Coronary artery (tissue), 2 donors: Measurements from ENCODE around the gene SUPT5H.
"Not testable (repeated sequence)": the region's sequence is repeated elsewhere in the genome, so short reads cannot be mapped to it uniquely, and the experiment has no call there.

Source experiments
- DNase-seq: peaks from one replicate; pipeline ENCODE4 v3.0.0-alpha.2; 2017; ENCODE audit warnings: low spot score
- H3K27ac ChIP-seq, 2 donors: fragments of 200-600 bp; sonication (generic); one replicate each; pipeline ENCODE4 v1.5.1; 2016 to 2019
- H3K4me3 ChIP-seq: fragments of 200-600 bp; sonication (generic); 2 replicates; pipeline ENCODE4 v1.5.1; 2016; ENCODE audit warnings: mild to moderate bottlenecking, moderate library complexity
- CTCF ChIP-seq: fragments of 200-600 bp; sonication (generic); IDR thresholded peaks from one replicate; pipeline ENCODE4 v1.5.1; 2019; ENCODE audit warnings: antibody characterized with exemption

SUPT5H gene

GRCh38 chr19:39449116-39449797, 3.9 kb downstream of the SUPT5H start:
- DNase-seq: no peak
- Histone ChIP-seq H3K4me3 (no peak overlapping the region), H3K27ac (no peak overlapping the region)
- TF ChIP-seq CTCF: no peak

GRCh38 chr19:39451257-39451656, 5.9 kb downstream of the SUPT5H start:
- H3K4me3 ChIP-seq, DNase-seq, H3K27ac ChIP-seq: not testable (repeated sequence)

GRCh38 chr19:39463403-39463802, 18.0 kb downstream of the SUPT5H start:
- DNase-seq: no peak
- no peak for TF ChIP-seq CTCF
- Histone ChIP-seq H3K27ac (no peak overlapping the region), H3K4me3 (no peak overlapping the region)

GRCh38 chr19:39465956-39466747, 20.8 kb downstream of the SUPT5H start:
- no peak overlapping the region for H3K4me3 ChIP-seq
- no peak for DNase-seq
- no peak for TF ChIP-seq CTCF
- H3K27ac ChIP-seq: no peak overlapping the region

- no peak for TF ChIP-seq CTCF
- DNase-seq: no peak
- Histone ChIP-seq H3K27ac (no peak overlapping the region), H3K4me3 (no peak overlapping the region)
Measured at GRCh38 chr19:39467941-39468340, 22.6 kb downstream of the SUPT5H start.

GRCh38 chr19:39469036-39469435, 23.7 kb downstream of the SUPT5H start:
- no peak for TF ChIP-seq CTCF
- Histone ChIP-seq H3K27ac (no peak overlapping the region), H3K4me3 (no peak overlapping the region)
- no peak for DNase-seq

- no peak for DNase-seq
- H3K4me3 ChIP-seq: no peak overlapping the region
- H3K27ac ChIP-seq: no peak overlapping the region
- no peak for TF ChIP-seq CTCF
Measured at GRCh38 chr19:39469567-39469966, 24.2 kb downstream of the SUPT5H start.
